Skin epidermis (tissue), 12 donors: ENCODE data around the gene HAS3.
A peak's percentile ranks its signal among the peaks of the same experiment; 100 is the strongest.
"Not testable (repeated sequence)": the region's sequence is repeated elsewhere in the genome, so short reads cannot be mapped to it uniquely, and the experiment has no call there.

Experiments
- H3K27ac ChIP-seq, 21 experiments: fragments of 200-600 bp; sonication (generic) in 11 of 21; one replicate each; pipeline ENCODE4 v1.5.0; 2020; ENCODE audit warnings: mild to moderate bottlenecking in 3 of 21, inconsistent platforms in 2 of 21, moderate library complexity in 2 of 21
- H3K4me3 ChIP-seq, 7 experiments: fragments of 200-600 bp; sonication (generic) in 2 of 7; one replicate each; pipeline ENCODE4 v1.5.0; 2020; ENCODE audit warnings: inconsistent platforms in 2 of 7, mild to moderate bottlenecking in 2 of 7, moderate library complexity in 1 of 7

Gene HAS3

GRCh38 chr16:69113216-69113615 is 7.8 kb downstream of the HAS3 start:
- no peak overlapping the region for H3K4me3 ChIP-seq
- no peak overlapping the region for H3K27ac ChIP-seq

GRCh38 chr16:69114346-69114975 is 9.0 kb downstream of the HAS3 start:
- H3K4me3 ChIP-seq = no peak overlapping the region
- no peak overlapping the region for H3K27ac ChIP-seq

- Histone ChIP-seq H3K4me3 (no peak overlapping the region), H3K27ac (no peak overlapping the region)
Measured at GRCh38 chr16:69114976-69115355, 9.5 kb downstream of the HAS3 start.

- Histone ChIP-seq H3K4me3 (no peak overlapping the region), H3K27ac (no peak overlapping the region)
Measured at GRCh38 chr16:69115361-69115760, 9.9 kb downstream of the HAS3 start.

- peak overlapping the region in 1 of 21 experiments; percentile 5 for H3K27ac ChIP-seq
Measured at GRCh38 chr16:69115837-69116236, 10.4 kb downstream of the HAS3 start.

GRCh38 chr16:69116256-69116875 is 10.9 kb downstream of the HAS3 start:
- Histone ChIP-seq H3K27ac (peak overlapping the region in 1 of 21 experiments; percentile 5), H3K4me3 (no peak overlapping the region)

More at GRCh38 chr16:69115837-69116236, 10.4 kb downstream of the HAS3 start:
- no peak overlapping the region for H3K4me3 ChIP-seq

- Histone ChIP-seq H3K27ac (peak overlapping the region in 1 of 21 experiments; percentile 5), H3K4me3 (no peak overlapping the region)
Measured at GRCh38 chr16:69116906-69117305, 11.5 kb downstream of the HAS3 start.

GRCh38 chr16:69118468-69118867 is 13.0 kb downstream of the HAS3 start:
- Histone ChIP-seq H3K4me3 (no peak overlapping the region), H3K27ac (no peak overlapping the region)

GRCh38 chr16:69118994-69119393 is 13.5 kb downstream of the HAS3 start:
- Histone ChIP-seq H3K27ac (no peak overlapping the region), H3K4me3 (no peak overlapping the region)

GRCh38 chr16:69119536-69119935 is 14.1 kb downstream of the HAS3 start:
- H3K27ac ChIP-seq = no peak overlapping the region
- H3K4me3 ChIP-seq = no peak overlapping the region

- no peak overlapping the region for H3K4me3 ChIP-seq
- H3K27ac ChIP-seq = no peak overlapping the region
Measured at GRCh38 chr16:69120096-69120664, 14.7 kb downstream of the HAS3 start.

- no peak overlapping the region for H3K4me3 ChIP-seq
- no peak overlapping the region for H3K27ac ChIP-seq
Measured at GRCh38 chr16:69123910-69124309, 18.5 kb downstream of the HAS3 start.

- H3K27ac ChIP-seq, H3K4me3 ChIP-seq: not testable (repeated sequence)
Measured at GRCh38 chr16:69124406-69124805, 19.0 kb downstream of the HAS3 start.

- H3K4me3 ChIP-seq, H3K27ac ChIP-seq: not testable (repeated sequence)
Measured at GRCh38 chr16:69124961-69125360, 19.5 kb downstream of the HAS3 start.

GRCh38 chr16:69126221-69126620 is 20.8 kb downstream of the HAS3 start:
- Histone ChIP-seq H3K27ac (no peak overlapping the region), H3K4me3 (no peak overlapping the region)

GRCh38 chr16:69126801-69127200 is 21.3 kb downstream of the HAS3 start:
- not testable (repeated sequence) for H3K4me3 ChIP-seq, H3K27ac ChIP-seq

- no peak overlapping the region for H3K4me3 ChIP-seq
- H3K27ac ChIP-seq = no peak overlapping the region
Measured at GRCh38 chr16:69127966-69128510, 22.6 kb downstream of the HAS3 start.

- Histone ChIP-seq H3K4me3 (no peak overlapping the region), H3K27ac (peak overlapping the region in 3 of 21 experiments; percentile 39 to 97 (median 89))
Measured at GRCh38 chr16:69130461-69130860, 25.0 kb downstream of the HAS3 start.

GRCh38 chr16:69131167-69131838 is 25.9 kb downstream of the HAS3 start:
- Histone ChIP-seq H3K27ac (peak overlapping the region; percentile 85 to 98 (median 96)), H3K4me3 (peak overlapping the region; percentile 77 to 96 (median 88))

- peak overlapping the region; percentile 77 to 96 (median 88) for H3K4me3 ChIP-seq
- H3K27ac ChIP-seq = peak overlapping the region; percentile 85 to 98 (median 96)
Measured at GRCh38 chr16:69131839-69132423, 26.5 kb downstream of the HAS3 start.
